GM18870 (cell line): ENCODE data around the gene FAM120B.

ENCODE experiments used
- ATAC-seq: cut with Tn5 transposase; IDR thresholded peaks from one replicate; pipeline ENCODE4 v1.9.1; 2021; ENCODE audit warnings: moderate library complexity; ENCODE audit not compliant: unreplicated experiment

The FAM120B gene

GRCh38 chr6:170286246-170286933, 20.2 kb upstream of the FAM120B start:
- no peak for ATAC-seq

- ATAC-seq: no peak
Measured at GRCh38 chr6:170286934-170287265, 19.7 kb upstream of the FAM120B start.

GRCh38 chr6:170287371-170287876, 19.1 kb upstream of the FAM120B start:
- no peak for ATAC-seq

- no peak for ATAC-seq
Measured at GRCh38 chr6:170288091-170288631, 18.4 kb upstream of the FAM120B start.

- no peak for ATAC-seq
Measured at GRCh38 chr6:170288852-170289179, 17.7 kb upstream of the FAM120B start.

GRCh38 chr6:170289180-170289931, 17.2 kb upstream of the FAM120B start:
- ATAC-seq: no peak

GRCh38 chr6:170289951-170290295, 16.6 kb upstream of the FAM120B start:
- ATAC-seq: no peak

GRCh38 chr6:170290296-170291128, 16.0 kb upstream of the FAM120B start, which contains the start of gene DLL1:
DLL1 (minus strand) TSS chr6:170291078; CDS start chr6:170290139, 939 bp downstream.
- ATAC-seq: no peak

- ATAC-seq: no peak
Measured at GRCh38 chr6:170291271-170292110, 15.1 kb upstream of the FAM120B start.

GRCh38 chr6:170292111-170292406, 14.5 kb upstream of the FAM120B start:
- ATAC-seq: no peak

- no peak for ATAC-seq
Measured at GRCh38 chr6:170292407-170293158, 14.0 kb upstream of the FAM120B start.

- ATAC-seq: no peak
Measured at GRCh38 chr6:170293341-170294231, 13.0 kb upstream of the FAM120B start.

GRCh38 chr6:170294298-170294730, 12.2 kb upstream of the FAM120B start:
- ATAC-seq: no peak

- ATAC-seq: no peak
Measured at GRCh38 chr6:170294813-170295509, 11.6 kb upstream of the FAM120B start.

GRCh38 chr6:170295510-170296422, 10.8 kb upstream of the FAM120B start:
- no peak for ATAC-seq

GRCh38 chr6:170296423-170296745, 10.2 kb upstream of the FAM120B start:
- no peak for ATAC-seq
